ENCODE results near the gene DDX23. TPM values are rescaled to one million over a fixed set of nuclear protein-coding genes. Genes with fewer than 3 reads are reported as not detected.

DDX23 gene
- 100 to 1,000 TPM in 1 of 3 donors, 10 to 100 TPM in 2; 70.0 to 105 (median 91.0) TPM for total RNA-seq
- long read RNA-seq, donor 1, transcript DDX23-201 (17 exons, 3,248 nt): major isoform, 38 of 54 reads
- long read RNA-seq, donor 1, partial matches to known transcripts: 13 of 54 reads
- long read RNA-seq, donor 1, other reads (novel, unspliced or antisense): 3 of 54 reads
- long read RNA-seq, donor 2, transcript DDX23-201 (17 exons, 3,248 nt): major isoform, 14 of 20 reads
- long read RNA-seq, donor 2, partial matches to known transcripts: 6 of 20 reads
- long read RNA-seq, donor 2, other reads (novel, unspliced or antisense): 0 of 20 reads

DNA sequence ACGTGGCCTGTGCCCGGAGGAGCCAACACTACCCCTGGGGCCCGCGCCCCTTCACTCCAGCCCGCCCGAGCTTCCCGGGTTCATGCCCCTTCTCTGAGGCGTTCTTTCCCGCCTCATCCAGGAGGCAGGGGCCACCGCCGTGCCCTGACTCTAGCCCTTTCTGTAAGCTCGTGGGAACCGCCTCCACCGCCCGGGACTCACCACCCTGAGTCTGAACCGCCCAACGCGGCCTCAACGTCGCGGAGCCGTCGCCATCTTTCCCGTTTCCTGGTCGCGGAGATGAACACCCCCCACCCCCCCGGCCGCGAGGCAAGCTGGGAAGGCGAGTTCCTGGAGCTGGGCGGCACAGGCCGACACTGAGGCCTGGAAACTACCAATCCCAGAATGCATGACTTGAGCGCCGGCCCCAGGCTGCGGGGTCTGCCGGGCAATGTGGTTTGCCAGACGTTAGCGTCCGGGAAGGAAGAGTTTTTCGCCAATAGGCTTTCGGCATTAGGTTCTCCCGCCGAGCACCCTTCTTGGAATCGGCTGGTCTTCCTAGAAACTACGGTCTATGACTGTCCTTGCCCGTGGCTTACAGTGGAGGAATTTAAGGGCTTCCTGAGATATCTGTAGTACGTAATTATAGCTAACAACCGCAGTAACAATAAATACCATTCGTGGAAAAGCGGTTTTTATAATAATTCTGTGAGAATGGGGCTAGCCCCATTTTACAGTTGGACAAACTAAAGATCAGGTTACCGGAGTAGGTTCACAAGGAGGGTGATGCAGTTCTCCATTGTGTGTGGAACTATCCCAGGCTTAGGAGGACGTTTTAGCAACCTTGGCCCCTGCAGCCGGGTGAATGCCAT is at the start of gene DDX23:
TSS of gene DDX23 (minus strand) at position 281 of the 851 bp plus-strand sequence. CDS start 6,381 bp downstream, outside the sequence.
- ATAC-seq (peak; percentile 96), DNase-seq (peak; percentile 92 to 96 (median 93))
- Histone ChIP-seq H3K36me3 (ENCODE audit: low read depth) (no peaks in the 10 kb centered on the region), H3K9me3 (no peaks in the 10 kb centered on the region), H3K4me3 (peak within 1 kb of the TSS; percentile 76), H3K4me1 (ENCODE audit: low read depth) (peaks cover 17% of the 10 kb centered on the region)
- intact Hi-C loops (cut with DNase I, micrococcal nuclease): loop anchor here in 1 of 2 donors (5.0 kb wide), 1 partner anchor 40 kb away; no protein-coding TSS in a partner anchor
- TF ChIP-seq, protein P1, sequence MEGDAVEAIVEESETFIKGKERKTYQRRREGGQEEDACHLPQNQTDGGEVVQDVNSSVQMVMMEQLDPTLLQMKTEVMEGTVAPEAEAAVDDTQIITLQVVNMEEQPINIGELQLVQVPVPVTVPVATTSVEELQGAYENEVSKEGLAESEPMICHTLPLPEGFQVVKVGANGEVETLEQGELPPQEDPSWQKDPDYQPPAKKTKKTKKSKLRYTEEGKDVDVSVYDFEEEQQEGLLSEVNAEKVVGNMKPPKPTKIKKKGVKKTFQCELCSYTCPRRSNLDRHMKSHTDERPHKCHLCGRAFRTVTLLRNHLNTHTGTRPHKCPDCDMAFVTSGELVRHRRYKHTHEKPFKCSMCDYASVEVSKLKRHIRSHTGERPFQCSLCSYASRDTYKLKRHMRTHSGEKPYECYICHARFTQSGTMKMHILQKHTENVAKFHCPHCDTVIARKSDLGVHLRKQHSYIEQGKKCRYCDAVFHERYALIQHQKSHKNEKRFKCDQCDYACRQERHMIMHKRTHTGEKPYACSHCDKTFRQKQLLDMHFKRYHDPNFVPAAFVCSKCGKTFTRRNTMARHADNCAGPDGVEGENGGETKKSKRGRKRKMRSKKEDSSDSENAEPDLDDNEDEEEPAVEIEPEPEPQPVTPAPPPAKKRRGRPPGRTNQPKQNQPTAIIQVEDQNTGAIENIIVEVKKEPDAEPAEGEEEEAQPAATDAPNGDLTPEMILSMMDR (IDR thresholded peaks at IDR 0.05): no peak

DNA sequence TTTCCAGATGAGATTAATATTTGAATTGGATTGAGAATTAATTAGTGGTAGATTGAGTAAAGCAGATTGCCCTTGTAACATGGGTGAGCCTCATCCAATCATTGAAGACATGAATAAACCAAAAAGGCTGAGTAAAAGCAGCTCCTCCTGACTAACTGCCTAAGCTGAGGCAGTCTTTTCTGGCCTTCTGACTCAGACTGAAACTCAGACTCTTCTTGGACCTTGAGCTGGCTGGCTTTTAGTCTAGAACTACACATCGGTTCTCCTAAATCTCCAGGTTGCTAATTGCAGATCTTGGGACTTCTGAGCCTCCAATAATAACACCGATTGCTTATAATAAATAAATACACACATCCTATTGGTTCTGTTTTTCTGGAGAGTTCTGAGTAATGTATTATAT is 49.3 kb upstream of the DDX23 start:
- DNase-seq: no peak
- intact Hi-C loops (cut with DNase I, micrococcal nuclease): no loop called here
- Histone ChIP-seq H3K36me3 (ENCODE audit: low read depth) (no peaks in the 10 kb centered on the region), H3K4me3 (no peak overlapping the region), H3K4me1 (ENCODE audit: low read depth) (no peaks in the 10 kb centered on the region), H3K9me3 (no peaks in the 10 kb centered on the region)
- no peak for ATAC-seq
- TF ChIP-seq, protein P1 (IDR thresholded peaks at IDR 0.05): no peak

DNA sequence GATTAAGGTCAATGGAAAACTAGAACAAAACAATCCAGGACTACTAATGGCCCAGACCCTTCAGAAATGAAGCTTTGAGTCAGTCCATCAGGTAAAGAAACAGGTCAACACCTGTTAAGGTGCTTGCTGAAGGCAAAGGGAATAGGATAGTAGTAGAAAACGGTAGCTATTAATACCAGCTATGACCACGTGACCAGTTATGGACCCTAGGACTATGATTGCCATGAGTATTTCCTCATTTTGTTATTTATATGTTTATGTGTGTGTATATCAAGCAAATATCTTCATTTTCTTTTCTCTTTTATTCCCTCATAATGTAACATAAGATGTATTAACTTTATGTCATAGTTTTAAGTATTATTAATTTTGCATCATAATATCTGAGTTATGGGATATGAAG is 47.7 kb upstream of the DDX23 start:
- intact Hi-C loops (cut with DNase I, micrococcal nuclease): no loop called here
- H3K4me3 ChIP-seq: no peak overlapping the region
- DNase-seq: no peak
- no peak for ATAC-seq
- TF ChIP-seq, protein P1 (IDR thresholded peaks at IDR 0.05): no peak
- H3K9me3 ChIP-seq: no peaks in the 10 kb centered on the region
- H3K36me3 ChIP-seq (ENCODE audit: low read depth): no peaks in the 10 kb centered on the region
- H3K4me1 ChIP-seq (ENCODE audit: low read depth): no peaks in the 10 kb centered on the region

DNA sequence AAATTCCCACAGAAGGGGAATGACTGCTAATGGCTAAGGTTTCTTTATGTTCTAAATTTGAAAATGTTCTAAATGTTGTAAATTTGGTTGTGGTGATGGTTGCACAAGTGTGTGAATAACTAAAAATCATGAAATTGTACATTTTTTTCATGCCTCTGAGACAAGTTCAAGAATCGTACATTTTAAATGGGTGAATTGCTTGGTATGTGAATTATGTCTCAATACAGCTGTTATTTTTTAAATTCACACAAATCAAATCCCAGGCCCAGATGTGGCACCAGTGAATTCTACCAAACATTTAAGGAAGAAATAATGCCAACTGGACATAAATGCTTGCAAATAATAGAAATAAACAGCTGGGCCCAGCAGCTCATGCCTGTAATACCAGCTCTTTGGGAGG is 42.3 kb upstream of the DDX23 start:
- Histone ChIP-seq H3K4me1 (ENCODE audit: low read depth) (no peaks in the 10 kb centered on the region), H3K9me3 (no peaks in the 10 kb centered on the region), H3K36me3 (ENCODE audit: low read depth) (no peaks in the 10 kb centered on the region), H3K4me3 (no peak overlapping the region)
- ATAC-seq (no peak), DNase-seq (no peak)
- TF ChIP-seq, protein P1 (IDR thresholded peaks at IDR 0.05): no peak
- intact Hi-C loops (cut with DNase I, micrococcal nuclease): loop anchor here (5.0 kb wide), 2 partner anchors 37 to 42 kb away; partner anchors contain the start of gene DDX23 (in 1 of the 2)

DNA sequence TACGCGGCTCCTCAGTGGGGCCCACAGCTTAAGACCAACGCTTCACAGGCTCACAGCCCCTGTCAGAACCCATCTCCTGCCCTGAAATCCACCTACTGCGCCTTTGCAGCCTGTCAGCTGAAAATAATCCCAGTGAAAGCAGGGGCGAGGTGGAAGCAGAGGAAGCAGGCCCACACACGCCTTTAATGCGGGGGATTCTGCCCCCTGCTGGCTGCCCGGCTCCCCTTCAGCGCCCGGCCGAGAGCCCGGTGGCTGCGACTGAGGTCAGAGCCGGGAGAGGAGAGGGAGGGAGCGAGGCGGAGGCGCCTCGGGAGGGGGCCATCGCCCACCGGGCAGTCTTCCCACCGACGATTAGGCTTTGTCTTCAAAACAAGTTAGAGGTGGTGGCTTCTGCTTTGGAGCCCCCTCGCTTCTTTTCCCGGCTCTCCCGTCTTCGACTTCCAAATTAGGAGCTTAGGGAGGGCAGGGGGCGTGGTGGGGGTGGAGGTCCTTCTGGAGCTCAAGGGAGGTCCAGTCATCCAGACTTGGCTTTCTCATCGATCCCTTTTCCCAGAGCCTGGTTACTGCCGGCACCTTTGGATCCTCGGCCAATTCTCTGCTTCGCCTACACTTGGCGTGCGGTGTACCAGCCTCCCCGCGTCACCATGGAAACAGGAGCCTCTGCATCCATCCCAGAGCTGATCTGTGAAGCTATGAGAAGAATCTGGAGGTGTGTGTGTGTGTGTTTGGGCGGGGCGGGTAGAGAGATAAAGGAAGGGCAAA is 38.9 kb upstream of the DDX23 start:
- Histone ChIP-seq H3K4me1 (ENCODE audit: low read depth) (no peaks in the 10 kb centered on the region), H3K9me3 (no peaks in the 10 kb centered on the region), H3K4me3 (no peak overlapping the region), H3K36me3 (ENCODE audit: low read depth) (no peaks in the 10 kb centered on the region)
- ATAC-seq (peak; percentile 99), DNase-seq (peak; percentile 72 to 89 (median 88))
- TF ChIP-seq, protein P1 (IDR thresholded peaks at IDR 0.05): peak; percentile 92
- intact Hi-C loops (cut with DNase I, micrococcal nuclease): loop anchor here (5.0 kb wide), 2 partner anchors 34 to 39 kb away; partner anchors contain the start of gene DDX23 (in 1 of the 2)
